ENCODE measurements around the gene NDUFA8. TPM values are rescaled to one million over a fixed set of nuclear protein-coding genes. Genes with fewer than 3 reads are reported as not detected.

NDUFA8 gene
- total and polyA plus RNA-seq, 2 experiments from 2014 or later: 36.6 to 144 TPM

DNA sequence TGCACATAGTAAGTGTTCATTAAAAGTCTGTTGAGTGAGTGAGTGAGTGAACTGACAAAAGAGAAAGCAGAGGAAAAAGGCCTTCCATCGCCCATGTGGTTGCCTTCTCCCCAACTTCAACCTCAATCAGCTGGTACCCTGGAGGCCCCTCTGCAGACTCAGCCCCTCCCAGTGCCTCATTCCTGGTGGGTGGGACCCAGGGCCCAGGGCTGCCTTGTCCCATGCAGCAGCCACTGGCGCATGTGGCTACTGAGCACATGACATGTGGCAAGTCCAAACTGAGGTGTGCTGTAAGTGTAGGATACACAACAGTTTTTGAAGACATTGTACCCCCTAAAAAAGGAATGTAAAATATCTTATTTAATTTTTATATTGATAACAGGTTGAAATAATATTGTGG, 29.6 kb downstream of the NDUFA8 start:
- no peaks in the 10 kb centered on the region for H3K36me3 Mint-ChIP-seq (ENCODE audit: low read depth)
- no peaks in the 10 kb centered on the region; the same call in 2 of the 3 replicates for H3K9me3 Mint-ChIP-seq
- Histone ChIP-seq H3F3A (replicated peaks; ENCODE audit: low read depth) (no peaks in the 10 kb centered on the region), H3K36me3 (ENCODE audit: insufficient read depth) (no peaks in the 10 kb centered on the region), H3K4me3 (no peak overlapping the region), H3K4me1 (ENCODE audit: insufficient read depth) (peaks cover 45% of the 10 kb centered on the region), H3K27ac (ENCODE audit: low read depth) (no peak overlapping the region), H3K9me2 (ENCODE audit: insufficient read depth) (0 out of 2 replicates have a peak, but pooled peaks cover 3% of the 10 kb centered on the region), H4K20me1 (replicated peaks; ENCODE audit: insufficient read depth) (no peaks in the 10 kb centered on the region), H3K79me2 (replicated peaks; ENCODE audit: insufficient read depth) (no peaks in the 10 kb centered on the region), H3K27me3 (ENCODE audit: insufficient read depth) (peaks cover 41% of the 10 kb centered on the region), H3K4me2 (no peak overlapping the region), H2AFZ (no peak overlapping the region)
- peaks cover 52% of the 10 kb centered on the region for H3K27me3 Mint-ChIP-seq (ENCODE audit: insufficient read depth, low read depth, poor library complexity)
- H3K4me3 Mint-ChIP-seq: no peak overlapping the region
- DNase-seq (ENCODE audit: low spot score) (no peak), ATAC-seq (no peak)
- no peak overlapping the region for H3K27ac Mint-ChIP-seq
- peaks cover 46% of the 10 kb centered on the region for H3K4me1 Mint-ChIP-seq
- TF ChIP-seq EZH2 (IDR thresholded peaks at IDR 0.05; ENCODE audit: low read depth, unreplicated experiment) (no peak), CTCF (conservative IDR thresholded peaks at IDR 0.05; ENCODE audit: low read depth in 2 of 2) (no peak), EZH2phosphoT487 (IDR thresholded peaks at IDR 0.05; ENCODE audit: unreplicated experiment) (no peak), CREB1 (CRISPR knock-in tag; IDR thresholded peaks at IDR 0.05; ENCODE audit: low read depth) (no peak), JUNB (IDR thresholded peaks at IDR 0.05; ENCODE audit: unreplicated experiment) (no peak), POLR2AphosphoS5 (IDR thresholded peaks at IDR 0.05; ENCODE audit: low read depth) (no peak), STAT1 (IDR thresholded peaks at IDR 0.05; ENCODE audit: unreplicated experiment) (no peak), NANOG (IDR thresholded peaks at IDR 0.05; ENCODE audit: borderline replicate concordance) (no peak), ETS1 (IDR thresholded peaks at IDR 0.05) (no peak), ZNF114 (CRISPR knock-in tag; IDR thresholded peaks at IDR 0.05) (no peak), ZNF331 (CRISPR knock-in tag; IDR thresholded peaks at IDR 0.05; ENCODE audit: low read depth) (no peak)
- TF ChIP-seq, protein P1, sequence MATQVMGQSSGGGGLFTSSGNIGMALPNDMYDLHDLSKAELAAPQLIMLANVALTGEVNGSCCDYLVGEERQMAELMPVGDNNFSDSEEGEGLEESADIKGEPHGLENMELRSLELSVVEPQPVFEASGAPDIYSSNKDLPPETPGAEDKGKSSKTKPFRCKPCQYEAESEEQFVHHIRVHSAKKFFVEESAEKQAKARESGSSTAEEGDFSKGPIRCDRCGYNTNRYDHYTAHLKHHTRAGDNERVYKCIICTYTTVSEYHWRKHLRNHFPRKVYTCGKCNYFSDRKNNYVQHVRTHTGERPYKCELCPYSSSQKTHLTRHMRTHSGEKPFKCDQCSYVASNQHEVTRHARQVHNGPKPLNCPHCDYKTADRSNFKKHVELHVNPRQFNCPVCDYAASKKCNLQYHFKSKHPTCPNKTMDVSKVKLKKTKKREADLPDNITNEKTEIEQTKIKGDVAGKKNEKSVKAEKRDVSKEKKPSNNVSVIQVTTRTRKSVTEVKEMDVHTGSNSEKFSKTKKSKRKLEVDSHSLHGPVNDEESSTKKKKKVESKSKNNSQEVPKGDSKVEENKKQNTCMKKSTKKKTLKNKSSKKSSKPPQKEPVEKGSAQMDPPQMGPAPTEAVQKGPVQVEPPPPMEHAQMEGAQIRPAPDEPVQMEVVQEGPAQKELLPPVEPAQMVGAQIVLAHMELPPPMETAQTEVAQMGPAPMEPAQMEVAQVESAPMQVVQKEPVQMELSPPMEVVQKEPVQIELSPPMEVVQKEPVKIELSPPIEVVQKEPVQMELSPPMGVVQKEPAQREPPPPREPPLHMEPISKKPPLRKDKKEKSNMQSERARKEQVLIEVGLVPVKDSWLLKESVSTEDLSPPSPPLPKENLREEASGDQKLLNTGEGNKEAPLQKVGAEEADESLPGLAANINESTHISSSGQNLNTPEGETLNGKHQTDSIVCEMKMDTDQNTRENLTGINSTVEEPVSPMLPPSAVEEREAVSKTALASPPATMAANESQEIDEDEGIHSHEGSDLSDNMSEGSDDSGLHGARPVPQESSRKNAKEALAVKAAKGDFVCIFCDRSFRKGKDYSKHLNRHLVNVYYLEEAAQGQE (IDR thresholded peaks at IDR 0.05; ENCODE audit: unreplicated experiment): no peak
- TF ChIP-seq, protein P2, sequence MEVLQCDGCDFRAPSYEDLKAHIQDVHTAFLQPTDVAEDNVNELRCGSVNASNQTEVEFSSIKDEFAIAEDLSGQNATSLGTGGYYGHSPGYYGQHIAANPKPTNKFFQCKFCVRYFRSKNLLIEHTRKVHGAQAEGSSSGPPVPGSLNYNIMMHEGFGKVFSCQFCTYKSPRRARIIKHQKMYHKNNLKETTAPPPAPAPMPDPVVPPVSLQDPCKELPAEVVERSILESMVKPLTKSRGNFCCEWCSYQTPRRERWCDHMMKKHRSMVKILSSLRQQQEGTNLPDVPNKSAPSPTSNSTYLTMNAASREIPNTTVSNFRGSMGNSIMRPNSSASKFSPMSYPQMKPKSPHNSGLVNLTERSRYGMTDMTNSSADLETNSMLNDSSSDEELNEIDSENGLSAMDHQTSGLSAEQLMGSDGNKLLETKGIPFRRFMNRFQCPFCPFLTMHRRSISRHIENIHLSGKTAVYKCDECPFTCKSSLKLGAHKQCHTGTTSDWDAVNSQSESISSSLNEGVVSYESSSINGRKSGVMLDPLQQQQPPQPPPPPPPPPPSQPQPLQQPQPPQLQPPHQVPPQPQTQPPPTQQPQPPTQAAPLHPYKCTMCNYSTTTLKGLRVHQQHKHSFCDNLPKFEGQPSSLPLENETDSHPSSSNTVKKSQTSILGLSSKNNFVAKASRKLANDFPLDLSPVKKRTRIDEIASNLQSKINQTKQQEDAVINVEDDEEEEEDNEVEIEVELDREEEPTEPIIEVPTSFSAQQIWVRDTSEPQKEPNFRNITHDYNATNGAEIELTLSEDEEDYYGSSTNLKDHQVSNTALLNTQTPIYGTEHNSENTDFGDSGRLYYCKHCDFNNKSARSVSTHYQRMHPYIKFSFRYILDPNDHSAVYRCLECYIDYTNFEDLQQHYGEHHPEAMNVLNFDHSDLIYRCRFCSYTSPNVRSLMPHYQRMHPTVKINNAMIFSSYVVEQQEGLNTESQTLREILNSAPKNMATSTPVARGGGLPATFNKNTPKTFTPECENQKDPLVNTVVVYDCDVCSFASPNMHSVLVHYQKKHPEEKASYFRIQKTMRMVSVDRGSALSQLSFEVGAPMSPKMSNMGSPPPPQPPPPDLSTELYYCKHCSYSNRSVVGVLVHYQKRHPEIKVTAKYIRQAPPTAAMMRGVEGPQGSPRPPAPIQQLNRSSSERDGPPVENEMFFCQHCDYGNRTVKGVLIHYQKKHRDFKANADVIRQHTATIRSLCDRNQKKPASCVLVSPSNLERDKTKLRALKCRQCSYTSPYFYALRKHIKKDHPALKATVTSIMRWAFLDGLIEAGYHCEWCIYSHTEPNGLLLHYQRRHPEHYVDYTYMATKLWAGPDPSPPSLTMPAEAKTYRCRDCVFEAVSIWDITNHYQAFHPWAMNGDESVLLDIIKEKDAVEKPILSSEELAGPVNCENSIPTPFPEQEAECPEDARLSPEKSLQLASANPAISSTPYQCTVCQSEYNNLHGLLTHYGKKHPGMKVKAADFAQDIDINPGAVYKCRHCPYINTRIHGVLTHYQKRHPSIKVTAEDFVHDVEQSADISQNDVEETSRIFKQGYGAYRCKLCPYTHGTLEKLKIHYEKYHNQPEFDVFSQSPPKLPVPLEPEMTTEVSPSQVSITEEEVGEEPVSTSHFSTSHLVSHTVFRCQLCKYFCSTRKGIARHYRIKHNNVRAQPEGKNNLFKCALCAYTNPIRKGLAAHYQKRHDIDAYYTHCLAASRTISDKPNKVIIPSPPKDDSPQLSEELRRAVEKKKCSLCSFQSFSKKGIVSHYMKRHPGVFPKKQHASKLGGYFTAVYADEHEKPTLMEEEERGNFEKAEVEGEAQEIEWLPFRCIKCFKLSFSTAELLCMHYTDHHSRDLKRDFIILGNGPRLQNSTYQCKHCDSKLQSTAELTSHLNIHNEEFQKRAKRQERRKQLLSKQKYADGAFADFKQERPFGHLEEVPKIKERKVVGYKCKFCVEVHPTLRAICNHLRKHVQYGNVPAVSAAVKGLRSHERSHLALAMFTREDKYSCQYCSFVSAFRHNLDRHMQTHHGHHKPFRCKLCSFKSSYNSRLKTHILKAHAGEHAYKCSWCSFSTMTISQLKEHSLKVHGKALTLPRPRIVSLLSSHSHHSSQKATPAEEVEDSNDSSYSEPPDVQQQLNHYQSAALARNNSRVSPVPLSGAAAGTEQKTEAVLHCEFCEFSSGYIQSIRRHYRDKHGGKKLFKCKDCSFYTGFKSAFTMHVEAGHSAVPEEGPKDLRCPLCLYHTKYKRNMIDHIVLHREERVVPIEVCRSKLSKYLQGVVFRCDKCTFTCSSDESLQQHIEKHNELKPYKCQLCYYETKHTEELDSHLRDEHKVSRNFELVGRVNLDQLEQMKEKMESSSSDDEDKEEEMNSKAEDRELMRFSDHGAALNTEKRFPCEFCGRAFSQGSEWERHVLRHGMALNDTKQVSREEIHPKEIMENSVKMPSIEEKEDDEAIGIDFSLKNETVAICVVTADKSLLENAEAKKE (CRISPR knock-in tag; IDR thresholded peaks at IDR 0.05): no peak

All from GM23338 (cell line).